Stimulated activated CD4-positive, alpha-beta T cell treated with anti-CD3 and anti-CD28 coated beads, Interleukin-15, amount 100 ng/mL, for 1 hour (primary cell): ENCODE measurements around the gene FAM227B.
"Not testable (repeated sequence)": the region's sequence is repeated elsewhere in the genome, so short reads cannot be mapped to it uniquely, and the experiment has no call there.

Experiments used
- DNase-seq, 2 donors: peaks; one replicate each; pipeline ENCODE4 v3.0.0-alpha.2; 2020; ENCODE audit warnings: low read depth in 1 of 2, low spot score in 1 of 2

The FAM227B gene

DNA sequence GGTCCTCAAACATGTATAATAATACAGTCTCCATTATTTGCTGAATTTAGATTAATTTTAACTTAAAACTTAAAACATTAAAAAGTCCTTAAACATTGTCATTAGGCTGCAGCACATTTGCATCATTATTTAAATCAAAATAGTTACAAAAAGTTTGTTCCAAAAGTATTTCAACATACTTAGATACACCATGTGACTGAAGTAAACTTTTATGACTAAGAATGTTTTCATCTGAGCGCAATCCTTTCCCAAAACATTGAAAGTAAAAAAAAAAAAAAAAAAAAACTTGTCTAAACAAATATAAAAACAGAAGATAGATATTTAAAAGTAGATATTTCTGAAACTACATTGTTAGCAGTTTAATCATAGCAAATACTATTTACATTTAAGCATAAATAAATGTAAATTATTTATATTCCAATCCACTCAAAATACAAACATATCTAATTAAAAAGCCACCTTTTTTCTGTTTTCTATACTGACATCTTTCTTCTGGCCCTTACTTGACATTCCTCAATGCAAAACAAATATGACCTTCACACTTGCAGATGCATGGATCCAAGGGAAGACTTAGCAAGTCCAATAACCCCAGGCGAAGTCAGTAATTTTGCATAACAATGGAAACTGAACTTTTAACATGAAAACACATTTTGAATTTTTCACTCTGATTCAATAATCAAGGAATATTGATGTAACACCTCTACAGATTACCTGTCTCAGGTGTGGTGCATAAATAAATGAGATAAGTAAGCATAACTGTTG lies 10.3 kb downstream of the FAM227B start:
- no peak for DNase-seq

DNA sequence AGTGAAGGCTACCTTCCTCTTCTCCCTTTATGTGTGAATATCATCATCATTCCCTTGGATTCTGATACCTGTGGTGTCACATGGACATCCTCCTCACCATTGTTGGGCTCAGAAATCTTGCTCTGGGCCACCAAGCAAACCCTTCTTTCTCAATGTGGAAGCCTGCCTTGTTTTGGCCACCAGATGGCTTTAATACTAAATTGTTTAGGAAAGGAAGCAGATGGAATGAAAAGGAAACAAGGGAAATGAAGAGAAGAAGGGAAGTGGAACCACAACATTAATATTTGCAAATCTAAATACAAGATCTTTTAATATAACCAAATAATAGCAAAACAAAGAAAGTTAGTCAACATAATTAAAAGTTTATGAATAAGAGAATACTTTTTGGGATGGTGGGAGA lies 14.0 kb downstream of the FAM227B start:
- DNase-seq, result no peak

DNA sequence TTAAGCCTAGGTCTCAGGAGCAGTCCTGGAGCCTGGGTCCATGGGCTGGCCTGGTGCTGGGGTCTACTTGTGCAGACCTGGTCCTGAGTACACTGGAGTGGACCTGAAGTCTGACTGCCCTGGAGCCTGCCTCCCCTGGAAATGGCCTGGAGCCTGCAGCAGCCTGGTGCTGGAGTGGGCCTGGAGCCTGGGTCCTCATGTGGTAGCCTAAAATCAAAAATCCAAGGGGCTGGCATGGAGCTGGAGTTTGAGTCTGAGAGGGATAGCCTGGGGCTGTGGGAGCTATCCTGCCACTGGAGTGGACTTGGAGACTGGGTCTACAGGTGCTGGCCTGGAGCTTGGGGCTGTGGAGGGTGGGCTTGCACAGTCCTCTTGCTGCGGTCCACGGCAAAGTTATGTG lies 15.0 kb downstream of the FAM227B start:
- no peak for DNase-seq

DNA sequence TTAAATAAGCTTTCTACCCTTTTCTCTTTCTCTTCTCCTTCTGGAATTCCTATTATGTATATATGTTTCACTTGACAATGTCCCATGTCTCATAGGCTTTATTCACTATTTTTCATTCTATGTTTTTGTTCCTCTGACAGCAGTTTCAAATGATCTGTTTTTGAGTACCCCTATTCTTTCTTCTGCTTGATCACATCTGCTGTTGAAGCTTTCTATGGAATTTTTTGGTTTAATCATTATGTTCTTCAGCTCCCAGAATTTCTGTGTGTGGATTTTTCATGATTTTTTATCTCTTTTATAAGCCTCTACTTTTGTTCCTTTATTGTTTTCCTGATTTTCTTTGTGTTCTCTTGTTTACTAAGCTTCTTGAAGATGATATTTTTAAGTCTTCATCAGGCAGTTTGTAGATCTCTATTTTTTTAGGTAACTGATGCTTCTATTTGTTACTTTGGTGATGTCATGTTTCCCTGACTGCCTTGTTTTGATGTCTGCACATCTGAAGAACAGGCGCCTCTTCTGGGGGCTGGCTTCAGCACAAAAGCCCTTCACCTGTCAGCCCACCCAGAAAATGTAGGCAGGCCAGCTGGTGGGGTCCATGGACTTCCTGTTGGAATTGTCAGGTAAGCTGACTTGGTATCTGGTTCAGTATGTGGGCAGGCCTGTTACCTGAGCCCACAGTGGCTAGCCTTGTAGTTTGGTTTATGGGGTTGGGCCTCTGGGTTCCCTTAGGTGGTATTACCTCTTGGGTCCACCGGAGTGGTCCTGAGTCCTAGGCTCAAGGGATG lies 15.8 kb downstream of the FAM227B start:
- no peak for DNase-seq

DNA sequence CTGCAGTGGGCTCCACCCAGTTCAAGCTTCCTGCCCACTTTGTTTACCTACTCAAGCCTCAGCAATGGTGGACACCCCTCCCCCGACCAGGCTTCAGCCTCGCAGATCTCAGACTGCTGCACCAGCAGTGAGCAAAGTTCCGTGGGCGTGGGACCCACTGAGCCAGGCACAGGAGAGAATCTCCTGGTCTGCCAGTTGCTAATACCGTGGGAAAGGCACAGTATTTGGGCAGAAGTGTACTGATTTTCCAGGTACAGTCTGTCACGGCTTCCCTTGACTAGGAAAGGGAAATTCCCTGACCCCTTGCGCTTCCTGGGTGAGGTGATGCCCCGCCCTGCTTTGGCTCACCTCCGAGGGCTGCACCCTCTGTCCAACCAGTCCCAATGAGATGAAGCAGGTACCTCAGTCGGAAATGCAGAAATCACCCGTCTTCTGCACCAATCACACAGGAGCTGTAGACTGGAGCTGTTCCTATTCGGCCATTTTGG lies 27.7 kb downstream of the FAM227B start:
- not testable (repeated sequence) for DNase-seq

DNA sequence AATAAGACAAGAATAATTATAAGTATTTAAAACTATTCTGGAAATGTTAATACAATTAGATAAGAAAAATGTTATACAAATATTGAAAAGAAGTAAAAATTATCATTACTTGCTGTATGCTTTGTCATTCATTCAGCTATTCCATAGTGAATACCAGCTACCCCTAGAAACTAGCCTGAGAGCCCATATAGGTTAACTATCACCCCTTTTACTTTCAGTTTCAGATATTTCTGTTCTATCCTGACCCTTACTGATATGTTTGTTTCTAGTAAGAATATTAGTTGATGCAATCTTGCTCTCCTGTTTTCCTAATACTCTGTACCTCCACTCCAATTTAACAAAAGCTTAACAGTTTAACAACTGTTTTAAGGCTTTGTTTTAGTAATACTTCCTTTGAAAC lies 31.6 kb downstream of the FAM227B start:
- DNase-seq, result no peak

DNA sequence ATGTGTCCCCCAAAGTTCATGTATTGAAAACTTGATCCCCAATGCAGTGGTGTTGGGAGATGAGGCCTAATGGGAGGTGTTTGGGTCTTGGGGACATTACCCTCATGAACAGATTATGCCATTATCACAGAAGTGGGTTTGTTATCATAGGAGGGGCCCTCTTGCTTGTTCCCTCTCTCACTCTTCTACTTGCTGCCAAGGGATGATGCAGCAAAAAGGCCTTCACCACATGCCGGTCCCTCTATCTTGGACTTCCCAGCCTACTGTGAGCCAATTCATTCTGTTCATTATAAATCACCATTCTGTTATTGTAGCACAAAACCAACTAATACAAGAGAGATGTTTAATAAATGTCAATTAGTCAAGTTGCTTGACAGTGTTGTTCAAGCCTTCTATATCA lies 47.2 kb downstream of the FAM227B start:
- DNase-seq, result no peak

DNA sequence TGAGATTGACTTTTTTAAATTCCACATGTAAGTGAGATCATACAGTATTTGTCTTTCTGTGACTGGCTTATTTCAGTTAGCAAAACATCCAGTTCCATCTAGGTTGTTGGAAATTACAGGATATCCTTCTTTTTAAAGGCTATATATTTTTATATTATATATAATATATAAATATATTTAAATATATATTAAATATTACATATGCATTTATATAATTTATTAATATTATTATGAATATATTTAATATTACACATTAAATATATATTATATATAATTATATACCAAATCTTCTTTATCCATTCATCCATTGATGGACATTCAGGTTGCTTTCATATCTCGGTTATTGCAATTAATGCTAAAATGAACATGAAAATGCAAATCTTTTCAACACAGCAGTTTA lies 49.9 kb downstream of the FAM227B start:
- DNase-seq, result no peak

DNA sequence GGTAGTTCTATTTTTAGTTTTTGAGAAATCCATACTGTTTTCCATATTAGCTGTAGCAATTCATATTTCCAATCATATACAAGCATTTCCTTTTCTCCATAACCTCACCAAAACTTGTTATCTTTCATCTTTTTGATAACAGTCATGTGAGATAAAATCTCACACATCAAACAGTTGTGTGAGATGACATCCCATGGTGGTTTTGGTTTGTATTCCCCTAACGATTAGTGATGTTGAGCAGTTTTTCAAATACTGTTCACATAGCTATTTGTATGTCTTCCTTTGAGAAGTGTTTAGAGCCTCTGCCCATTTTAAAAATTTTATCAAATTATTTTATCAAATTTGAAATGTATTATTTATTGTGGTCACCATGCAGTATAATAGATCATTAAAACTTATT lies 50.4 kb downstream of the FAM227B start:
- DNase-seq, result no peak

DNA sequence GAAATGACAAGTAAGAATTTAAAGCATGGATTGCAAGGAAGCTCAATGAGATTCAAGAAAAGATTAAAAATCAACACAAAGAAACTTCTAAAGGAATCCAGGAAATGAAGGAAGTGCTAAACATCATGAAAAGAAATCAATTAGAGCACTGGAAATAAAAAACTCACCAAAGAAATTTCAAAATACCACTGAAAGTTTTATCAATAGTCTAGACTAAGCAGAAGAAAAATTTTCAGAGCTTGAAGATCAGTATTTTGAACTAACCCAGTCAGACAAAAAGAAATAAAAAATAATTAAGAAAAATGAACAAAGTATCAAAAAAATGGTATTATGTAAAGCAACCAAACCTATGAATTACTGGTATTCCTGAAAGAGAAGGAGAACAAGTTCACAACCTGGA lies 60.6 kb downstream of the FAM227B start:
- DNase-seq, result no peak

DNA sequence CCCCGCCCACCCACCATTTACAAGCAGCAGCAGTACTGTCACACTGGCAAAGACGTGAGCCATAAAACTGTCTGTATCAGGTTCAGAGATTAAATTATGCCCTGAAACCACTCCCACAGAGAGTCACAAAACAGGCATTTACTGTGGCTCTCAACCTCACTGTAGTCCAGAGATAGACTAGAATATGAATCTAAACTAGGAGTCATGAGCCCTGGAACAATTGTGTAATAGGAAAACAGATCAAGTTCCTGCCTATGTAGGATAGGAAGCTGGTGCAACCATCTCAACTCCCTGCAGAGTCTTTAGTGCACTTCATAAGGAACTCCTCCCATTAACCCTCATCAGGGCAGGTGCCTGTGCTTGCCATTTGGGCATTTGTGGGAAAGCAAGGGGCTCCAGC lies 61.7 kb downstream of the FAM227B start:
- DNase-seq, result no peak

DNA sequence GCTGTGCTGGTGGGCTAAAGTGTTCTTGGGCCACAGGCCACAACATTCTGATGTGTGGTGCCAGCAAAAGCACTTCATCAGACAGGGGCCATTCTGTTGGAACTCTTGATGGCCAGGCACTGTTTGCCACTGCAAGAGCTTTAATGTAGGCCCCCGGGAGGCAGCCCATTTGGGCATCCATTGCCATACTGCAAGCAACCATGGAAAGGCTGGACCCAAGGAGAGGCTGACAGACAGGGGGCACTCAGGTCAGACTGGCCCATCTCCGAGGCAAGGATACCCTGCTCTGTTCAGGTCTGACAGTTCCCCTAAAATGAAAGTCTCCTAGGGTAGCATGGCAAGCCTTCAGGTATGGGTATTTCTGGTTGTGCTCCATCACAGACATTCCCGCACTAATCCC lies 64.2 kb downstream of the FAM227B start:
- DNase-seq, result no peak

DNA sequence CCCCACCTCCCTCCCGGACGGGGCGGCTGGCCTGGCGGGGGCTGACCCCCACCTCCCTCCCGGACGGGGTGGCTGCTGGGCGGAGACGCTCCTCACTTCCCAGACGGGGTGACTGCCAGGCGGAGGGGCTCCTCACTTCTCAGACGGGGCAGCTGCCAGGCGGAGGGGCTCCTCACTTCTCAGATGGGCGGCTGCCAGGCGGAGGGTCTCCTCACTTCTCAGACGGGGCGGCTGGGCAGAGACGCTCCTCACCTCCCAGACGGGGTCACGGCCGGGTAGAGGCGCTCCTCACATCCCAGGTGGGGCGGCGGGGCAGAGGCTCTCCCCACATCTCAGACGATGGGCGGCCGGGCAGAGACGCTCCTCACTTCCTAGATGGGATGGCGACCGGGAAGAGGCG lies 70.3 kb downstream of the FAM227B start:
- DNase-seq, result not testable (repeated sequence)

DNA sequence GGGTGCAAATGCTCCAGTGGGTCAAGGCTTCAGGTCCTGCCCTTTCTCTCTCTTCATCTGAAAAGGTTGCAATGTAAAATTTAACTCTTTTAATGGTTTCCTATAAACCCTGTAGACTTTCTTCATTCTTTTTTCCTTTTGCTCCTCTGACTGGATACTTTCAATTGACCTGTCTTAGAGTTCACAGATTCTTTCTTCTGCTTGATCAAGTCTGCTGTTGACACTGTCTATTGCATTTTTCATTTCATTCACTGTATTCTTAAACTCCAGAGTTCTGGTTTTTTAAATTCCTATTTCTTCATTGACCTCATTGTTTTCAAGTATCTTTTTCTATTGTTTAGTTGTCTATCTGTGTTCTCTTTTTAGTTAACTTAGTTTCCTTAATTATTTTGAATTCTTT lies 82.1 kb downstream of the FAM227B start:
- DNase-seq, result no peak

DNA sequence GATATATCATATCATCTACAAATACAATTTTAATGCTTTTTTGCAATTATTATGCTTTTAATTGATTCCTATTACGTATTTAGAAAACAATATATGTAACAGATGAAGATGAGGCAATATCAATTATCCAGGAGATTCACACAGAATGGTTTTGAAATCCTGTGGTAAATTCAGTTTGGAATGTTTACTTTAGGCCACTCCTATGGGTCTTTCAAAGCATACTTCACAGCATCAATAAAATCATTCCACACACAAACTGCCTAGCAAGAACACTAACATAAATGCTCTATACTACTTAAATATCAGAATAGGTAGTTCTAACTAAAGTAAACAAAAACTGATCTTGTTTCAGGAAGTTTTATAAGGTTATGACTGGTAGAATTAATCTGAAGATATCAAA lies 90.5 kb downstream of the FAM227B start:
- no peak for DNase-seq

DNA sequence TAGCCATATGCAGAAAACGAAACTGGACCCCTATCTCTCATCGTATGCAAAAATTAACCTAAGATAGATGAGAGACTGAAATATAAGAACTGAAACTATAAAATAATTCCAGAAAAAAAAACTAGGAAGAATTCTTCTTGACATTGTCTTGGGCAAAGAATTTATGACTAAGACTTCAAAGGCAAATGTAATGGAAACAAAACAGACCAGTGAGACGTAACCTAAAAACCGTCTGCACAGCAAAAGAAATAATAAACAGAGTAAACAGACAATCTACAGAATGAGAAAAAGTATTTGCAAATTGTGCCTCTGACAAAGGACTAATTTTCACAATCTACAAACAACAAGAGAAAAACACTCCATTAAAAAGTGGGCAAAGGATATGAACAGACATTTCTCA lies 92.3 kb downstream of the FAM227B start:
- no peak for DNase-seq

DNA sequence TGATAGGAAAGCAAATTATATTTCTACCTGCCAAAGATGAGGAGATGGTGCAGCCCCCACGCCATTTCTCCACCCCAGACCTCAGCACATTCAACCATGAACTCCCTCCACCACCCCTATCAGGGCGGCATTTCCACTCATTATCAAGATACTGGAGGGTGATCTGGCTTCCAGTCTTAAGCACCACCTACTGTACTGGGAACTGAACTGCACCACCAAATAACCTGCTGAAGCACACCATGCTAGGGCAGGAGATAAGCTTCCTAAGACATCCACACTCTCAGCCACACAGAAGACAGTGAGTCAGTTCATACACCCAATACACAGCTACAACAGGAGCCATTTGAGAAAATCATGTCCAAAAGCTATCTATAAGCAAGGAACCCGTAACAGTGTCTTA lies 98.8 kb downstream of the FAM227B start:
- no peak for DNase-seq

DNA sequence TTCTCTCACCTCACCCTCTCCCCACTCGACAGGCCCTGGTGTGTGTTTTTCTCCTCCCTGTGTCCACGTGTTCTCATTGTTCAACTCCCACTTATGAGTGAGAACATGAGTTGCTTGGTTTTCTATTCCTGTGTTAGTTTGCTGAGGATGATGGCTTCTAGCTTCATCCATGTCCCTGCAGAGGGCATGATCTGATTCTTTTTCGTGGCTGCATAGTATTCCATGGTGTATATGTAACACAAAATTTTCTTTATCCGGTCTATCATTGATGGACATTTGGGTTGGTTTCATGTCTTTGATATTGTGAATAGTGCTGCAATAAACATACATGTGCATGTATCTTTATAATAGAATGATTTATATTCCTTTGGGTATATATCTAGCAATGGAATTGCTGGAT lies 107.9 kb downstream of the FAM227B start:
- not testable (repeated sequence) for DNase-seq

DNA sequence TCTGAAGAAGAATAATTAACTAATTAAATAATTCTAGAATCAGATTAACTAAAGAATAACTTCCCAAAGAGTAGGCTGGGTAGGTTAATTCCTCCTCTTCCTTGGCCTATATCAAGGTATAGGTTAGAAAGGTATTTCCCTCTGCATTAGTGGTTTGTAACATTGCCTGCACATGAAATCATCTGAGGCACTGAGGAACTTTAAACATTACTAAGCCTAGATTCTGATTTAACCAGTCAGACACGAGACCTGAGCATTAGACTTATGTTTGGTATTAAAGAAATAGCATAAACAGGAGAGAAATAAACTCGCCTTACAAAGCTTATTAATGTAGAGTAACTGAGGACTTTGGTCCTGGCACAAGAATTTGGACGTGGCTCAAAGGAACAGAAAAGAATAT lies 113.4 kb downstream of the FAM227B start:
- DNase-seq, result no peak

DNA sequence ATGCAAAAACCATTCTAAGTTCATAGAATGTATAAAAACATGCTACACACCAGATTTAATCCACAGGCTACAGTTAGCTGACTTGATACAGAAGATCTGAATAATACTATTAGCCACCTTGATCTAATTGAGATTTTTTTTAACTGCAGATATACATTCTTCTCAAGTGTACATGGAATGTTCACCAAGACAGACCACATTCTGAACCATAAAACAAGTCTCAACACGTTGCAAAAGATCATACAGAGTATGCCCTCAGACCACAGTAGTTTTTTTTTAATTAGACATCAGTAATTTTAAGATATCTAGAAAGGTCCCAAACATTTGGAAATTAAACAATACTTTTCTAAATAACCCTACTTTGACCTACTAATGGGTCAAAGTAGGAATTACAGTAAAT lies 114.3 kb downstream of the FAM227B start:
- no peak for DNase-seq

DNA sequence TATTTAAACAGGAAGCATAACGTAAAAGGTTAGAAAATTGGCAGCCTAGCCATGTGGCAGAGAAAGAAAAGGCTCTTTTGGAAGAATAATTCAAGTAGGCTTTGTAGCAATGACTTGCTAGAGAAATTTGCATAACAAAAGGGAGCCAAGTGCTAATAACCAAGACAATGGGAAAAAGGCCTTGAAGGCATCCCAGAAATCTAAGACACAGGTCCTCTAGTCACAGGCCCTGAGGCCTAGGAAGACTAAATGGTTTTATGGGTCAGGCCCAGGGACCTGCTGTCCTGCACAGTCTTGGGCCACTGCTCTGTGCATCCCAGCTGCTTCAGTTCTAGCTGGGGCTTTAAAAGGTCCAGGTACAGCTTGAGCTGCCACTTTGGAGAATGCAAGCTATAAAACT lies 119.0 kb downstream of the FAM227B start:
- DNase-seq, result no peak

DNA sequence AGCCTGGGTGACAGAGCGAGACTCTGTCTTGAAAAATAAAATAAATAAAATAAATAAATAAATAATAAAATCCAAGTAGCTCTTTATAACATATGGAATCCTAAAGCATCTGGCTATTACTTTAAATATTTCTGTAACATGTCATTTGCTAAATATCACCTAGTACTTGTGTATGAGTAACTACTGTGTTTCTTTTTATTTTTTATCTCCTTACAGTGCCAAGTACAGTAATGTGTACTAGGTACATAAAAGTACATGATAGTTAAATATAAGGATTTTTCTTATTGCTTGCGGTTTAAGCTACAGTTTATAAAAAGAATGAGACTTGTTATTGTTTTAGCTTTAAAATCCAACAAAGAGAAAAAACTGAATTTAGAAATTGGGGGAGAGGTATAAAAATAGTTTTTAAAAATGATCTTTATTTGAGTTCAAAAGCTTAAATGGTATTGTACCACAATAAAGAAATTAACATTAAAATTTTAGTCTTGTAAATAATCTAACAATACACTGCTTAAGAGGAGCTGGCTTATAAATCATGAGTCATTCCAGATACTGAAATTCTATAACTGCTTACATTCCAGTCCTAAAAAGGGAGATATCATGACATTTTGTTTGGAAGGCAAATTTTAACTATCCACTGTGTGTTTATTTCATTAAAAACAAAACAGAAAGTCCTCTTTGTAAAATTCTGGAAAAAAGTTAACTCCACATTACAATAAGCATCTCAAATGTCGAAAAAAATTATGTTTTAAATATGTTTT lies 124.4 kb downstream of the FAM227B start:
- no peak for DNase-seq
